OCI-M1 (cell line): ENCODE data around the gene C10orf95.

ENCODE experiments used
- DNase-seq: peaks from one replicate; lab custom pipeline; 2025; lab: John Stamatoyannopoulos, UW

The C10orf95 gene

DNA sequence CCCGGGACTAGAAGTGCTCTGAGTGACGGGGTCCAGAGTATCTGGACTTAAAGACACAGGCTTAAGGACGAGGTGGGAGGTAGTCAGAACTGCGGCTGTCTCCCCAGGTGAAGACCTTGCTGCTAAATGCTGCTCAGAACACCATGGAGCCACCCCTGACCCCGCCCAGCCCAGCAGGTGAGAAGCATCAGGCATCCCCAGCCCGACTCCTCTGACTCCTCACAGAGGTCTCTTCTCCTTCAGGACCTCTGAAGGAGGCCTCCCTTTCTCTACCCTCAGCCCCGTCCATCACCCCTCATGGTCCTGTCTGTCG lies 50.0 kb downstream of the C10orf95 start:
- no peak for DNase-seq

- no peak for DNase-seq
Measured at GRCh38 chr10:102400598-102401341, 50.6 kb downstream of the C10orf95 start.

DNA sequence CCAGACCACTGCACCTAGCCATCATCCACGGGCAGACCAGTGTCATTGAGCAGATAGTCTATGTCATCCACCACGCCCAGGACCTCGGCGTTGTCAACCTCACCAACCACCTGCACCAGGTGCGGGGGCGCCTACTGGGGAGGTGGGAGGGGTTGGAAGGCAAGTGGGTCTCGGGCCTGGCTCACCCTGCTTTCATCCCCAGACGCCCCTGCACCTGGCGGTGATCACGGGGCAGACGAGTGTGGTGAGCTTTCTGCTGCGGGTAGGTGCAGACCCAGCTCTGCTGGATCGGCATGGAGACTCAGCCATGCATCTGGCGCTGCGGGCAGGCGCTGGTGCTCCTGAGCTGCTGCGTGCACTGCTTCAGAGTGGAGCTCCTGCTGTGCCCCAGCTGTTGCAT lies 51.3 kb downstream of the C10orf95 start:
- DNase-seq, result no peak
